HG02588 (cell line): ENCODE results near the gene TNFRSF17.

Source experiments
- ATAC-seq: cut with Tn5 transposase; IDR thresholded peaks from one replicate; pipeline ENCODE4 v1.9.1; 2021; ENCODE audit warnings: mild to moderate bottlenecking, moderate library complexity; ENCODE audit not compliant: unreplicated experiment

Gene TNFRSF17

DNA sequence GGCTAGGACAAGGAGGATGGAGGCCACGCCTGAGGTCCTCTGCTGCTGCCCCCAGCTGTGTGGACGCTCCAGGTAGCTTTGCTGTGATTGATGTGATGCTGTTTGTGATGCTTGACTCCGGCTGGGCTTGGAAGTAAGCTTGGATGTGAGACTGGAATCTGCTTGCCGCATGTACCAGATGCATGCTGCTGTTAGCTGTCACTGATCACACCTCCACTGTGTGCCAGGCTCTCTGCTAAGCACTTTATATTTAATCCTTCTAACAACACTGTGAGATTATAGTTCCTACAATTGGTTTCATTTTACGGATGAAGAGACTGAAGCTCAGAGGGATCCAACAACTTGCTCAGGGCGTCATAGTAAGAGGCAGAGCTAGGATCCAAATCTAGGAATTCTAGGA, 35.0 kb downstream of the TNFRSF17 start:
- no peak for ATAC-seq

DNA sequence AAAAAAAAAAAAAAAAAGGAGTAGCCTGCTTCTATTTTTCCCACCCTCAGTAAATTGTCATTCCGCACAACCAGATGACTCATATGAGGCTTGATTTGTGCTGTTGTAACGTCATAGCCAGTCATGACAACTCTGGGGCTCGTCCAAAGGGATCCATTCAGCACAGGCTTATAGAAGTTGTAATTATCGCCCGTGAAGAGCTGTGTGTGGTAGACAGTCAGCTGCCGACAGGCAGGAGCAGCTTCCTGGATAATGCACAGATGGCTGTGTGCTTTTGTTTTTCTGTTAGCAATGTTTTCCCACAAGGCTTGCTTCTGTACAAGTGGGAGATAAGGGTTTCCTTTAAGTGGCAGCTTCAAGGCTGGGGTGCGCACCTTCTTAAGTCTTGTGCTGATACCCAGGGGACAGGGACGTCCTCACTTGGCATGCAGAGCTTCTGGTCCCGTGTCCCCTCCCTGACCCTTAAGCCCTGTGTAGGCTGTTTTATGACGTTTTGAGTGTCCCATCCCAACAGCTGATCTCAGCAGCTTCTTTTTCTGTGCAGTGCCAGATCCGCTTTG, 37.5 kb downstream of the TNFRSF17 start:
- ATAC-seq, result no peak

DNA sequence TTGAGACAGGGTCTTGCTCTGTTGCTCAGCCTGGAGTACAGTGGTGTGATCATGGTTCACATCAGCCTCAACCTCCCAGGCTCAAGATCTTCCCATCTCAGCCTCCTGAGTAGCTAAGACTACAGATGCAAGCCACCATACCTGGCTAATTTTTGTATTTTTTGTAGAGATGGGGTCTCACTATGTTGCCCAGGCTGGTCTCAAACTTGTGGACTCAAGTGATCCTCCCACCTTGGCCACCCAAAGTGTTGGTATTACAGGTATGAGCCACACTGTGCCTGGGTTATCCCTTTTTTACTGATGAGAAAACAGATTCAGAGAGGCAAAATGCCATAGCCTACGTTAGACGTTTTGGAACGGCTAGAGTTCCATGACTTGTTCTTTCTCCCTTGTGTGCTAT, 41.6 kb downstream of the TNFRSF17 start:
- ATAC-seq, result no peak

DNA sequence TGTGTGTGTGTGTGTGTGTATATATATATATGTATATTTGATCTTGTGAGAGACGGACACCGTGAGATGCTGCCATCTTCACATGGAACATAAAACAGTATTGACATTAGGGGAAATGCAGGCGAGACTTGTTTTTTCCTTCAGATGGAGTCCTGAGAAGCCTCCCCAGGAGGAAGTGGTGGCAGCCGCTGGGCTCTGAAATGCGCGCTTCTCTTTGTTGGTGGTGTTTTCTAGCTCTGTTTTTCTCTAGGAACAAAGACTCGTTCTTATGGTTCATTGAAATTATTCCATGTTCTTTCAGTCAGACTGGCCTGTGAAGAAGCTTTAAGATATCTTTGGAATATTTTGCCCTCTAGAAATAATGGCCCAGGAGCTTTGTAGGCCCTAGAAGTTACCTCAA, 44.5 kb downstream of the TNFRSF17 start:
- no peak for ATAC-seq

DNA sequence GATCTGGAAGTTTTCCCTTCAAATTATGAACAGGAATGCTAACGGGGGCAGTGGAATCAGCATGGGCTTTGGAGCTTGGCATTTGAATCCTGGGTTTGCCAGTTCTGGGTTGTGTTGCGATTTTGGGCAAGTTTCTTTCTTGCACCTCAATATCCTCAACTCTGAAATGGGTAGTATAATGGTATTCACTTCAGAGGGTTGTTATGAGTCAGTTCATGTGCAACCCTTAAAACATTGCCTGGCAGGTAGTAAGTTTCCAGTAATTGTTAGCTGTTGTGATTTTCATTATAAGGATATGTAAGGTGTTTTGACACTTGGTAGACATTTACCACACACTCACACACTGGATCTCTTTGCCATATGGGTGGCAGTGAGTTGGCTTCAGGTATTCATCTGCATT, 44.9 kb downstream of the TNFRSF17 start:
- no peak for ATAC-seq

DNA sequence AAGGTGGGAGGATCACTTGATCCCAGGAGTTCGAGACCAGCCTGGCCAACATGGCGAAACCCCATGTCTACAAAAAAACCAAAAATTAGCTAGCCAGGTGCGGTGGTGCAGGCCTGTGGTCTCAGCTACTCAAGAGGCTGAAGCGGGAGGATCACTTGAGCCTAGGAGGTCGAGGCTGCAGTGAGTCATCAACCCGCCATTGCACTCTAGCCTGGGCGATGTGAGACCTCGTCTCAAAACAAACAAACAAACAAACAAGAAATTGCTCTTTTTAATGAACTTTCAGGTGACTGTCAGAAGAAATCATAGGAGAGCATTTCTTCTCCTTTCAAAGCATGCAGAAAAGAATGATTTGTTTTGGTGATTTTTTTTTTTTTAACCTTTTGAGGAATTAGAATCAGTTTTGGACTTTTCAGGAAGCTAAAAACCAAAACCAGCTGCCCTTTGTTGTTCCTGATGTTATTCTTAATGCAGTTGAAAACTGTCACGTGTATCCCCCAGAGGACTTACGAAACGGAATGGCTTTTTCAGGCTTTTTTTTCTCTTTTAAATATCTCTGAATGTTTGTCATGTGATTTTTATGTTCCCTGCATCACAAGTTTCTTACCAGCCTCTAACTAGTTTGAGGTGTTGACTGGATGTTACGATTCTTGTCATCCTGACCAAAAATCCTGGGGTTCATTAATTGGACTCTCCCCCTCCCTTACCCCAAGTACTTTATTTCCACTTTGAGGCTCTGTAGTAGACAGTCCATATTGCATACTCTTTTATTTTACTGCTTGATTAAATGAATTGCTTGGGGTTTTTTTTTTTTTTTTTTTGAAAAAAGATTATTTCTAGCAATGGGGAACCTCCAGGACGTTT, 45.6 kb downstream of the TNFRSF17 start:
- no peak for ATAC-seq

DNA sequence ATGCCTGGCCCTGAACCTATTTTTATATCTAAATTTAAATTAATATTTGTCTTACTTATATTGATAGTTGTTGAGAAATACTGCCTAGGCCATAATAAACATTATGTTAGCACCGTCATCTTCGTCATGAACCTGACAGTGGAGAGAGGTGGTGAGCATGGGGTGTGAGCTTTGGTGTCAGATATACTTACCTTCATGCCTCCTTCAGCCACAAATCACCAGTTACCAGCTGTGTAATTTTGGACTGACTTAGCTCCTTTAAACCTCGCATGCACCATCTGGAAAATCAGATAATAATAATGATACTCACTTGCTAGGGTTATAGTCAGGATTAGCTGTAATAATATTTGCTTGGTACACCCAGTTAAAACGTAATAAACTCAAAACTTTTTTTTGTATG, 46.6 kb downstream of the TNFRSF17 start:
- ATAC-seq, result no peak

DNA sequence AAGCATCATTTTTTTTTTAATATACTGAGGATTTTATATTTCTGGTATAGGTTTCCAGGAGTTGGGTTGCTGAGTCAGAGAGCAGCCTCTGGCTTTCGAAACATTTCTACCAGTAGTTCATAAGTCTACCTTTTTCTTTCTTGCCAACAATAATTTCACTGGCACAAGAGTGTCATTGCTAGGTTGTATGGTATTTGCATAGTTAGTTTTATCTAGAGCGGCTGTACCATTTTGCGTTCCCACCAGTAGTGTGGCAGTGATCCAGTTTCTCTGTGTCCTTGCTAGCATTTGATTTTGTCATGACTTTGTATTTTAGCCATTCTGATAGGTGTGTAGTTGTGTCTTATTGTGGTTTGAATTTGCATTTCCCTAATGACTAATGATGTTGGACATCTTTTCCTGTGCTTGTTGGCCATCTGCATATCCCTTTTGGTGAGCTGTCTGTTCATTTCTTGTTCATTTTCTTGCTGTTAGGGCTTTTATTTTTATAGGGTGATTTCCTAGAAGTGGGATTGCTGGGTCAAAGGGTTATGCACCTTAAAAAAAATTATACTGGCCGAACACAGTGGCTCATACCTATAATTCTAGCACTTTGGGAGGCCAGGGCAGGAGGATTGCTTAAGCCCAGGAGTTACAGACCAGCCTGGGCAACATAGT, 51.4 kb downstream of the TNFRSF17 start:
- no peak for ATAC-seq

DNA sequence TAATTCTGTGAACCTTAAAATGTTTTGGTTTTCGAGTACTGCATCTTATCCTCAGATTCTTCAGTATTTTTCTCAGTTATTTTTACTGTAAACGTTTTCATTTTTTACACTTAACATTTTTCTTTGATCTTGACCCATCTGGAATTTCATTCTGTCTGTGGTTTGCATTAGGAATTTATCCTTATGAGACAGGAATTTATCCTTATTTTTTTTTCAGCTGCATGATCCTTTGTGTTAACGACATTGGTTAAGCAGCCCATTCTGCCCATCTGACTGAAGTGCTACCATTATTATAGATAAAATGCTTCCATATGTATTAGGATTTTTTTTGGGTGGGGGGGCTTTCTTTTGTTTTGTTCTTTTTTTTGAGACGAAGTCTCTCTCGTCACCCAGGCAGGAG, 52.5 kb downstream of the TNFRSF17 start:
- no peak for ATAC-seq
